Nephron progenitor cell (in vitro differentiated cells): ENCODE results near the gene NDUFA9.
A peak's percentile ranks its signal among the peaks of the same experiment; 100 is the strongest.

Experiments used
- DNase-seq: peaks from one replicate; pipeline ENCODE4 v3.0.0; 2021
- H3K27ac Mint-ChIP-seq: 2 replicates; pipeline ENCODE4 v1.8.0; 2021; ENCODE audit warnings: mild to moderate bottlenecking, moderate library complexity, mixed read lengths
- H3K27me3 Mint-ChIP-seq: 2 replicates; pipeline ENCODE4 v1.8.0; 2021; ENCODE audit warnings: mild to moderate bottlenecking, low read depth, mixed read lengths; ENCODE audit not compliant: poor library complexity
- H3K36me3 Mint-ChIP-seq: 2 replicates; pipeline ENCODE4 v1.8.0; 2021; ENCODE audit warnings: low read depth, mixed read lengths
- H3K4me1 Mint-ChIP-seq: 2 replicates; pipeline ENCODE4 v1.8.0; 2021; ENCODE audit warnings: mixed read lengths
- H3K4me3 Mint-ChIP-seq: 2 replicates; pipeline ENCODE4 v1.8.0; 2021; ENCODE audit warnings: mild to moderate bottlenecking, moderate library complexity, mixed read lengths
- H3K9me3 Mint-ChIP-seq: 2 replicates; pipeline ENCODE4 v1.8.0; 2021; ENCODE audit warnings: mild to moderate bottlenecking, moderate library complexity, mixed read lengths
- TF ChIP-seq, protein P1 (sequence below): fragments of 200-600 bp; sonication (generic); IDR thresholded peaks from 2 replicates; pipeline ENCODE4 v1.5.0; 2021; ENCODE audit warnings: antibody characterized with exemption

NDUFA9 gene

DNA sequence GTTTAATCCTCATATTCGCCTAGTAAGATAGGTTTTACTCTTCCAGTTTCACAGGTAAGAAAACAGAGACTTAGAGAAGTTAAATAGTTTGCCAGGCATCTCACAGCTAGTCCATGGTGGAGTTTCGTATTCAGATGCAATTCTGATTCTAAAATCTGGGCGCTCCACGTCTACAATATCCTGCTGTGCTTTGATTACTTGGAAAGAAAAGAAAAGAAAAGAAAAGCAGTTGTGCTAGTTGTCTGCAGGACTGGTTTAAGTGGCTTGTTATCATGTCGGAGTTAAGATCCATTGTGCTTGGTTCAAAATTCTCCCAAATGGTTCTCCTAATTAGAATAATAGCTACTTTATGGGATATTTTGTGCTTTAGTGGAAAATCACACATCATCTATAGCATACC, 18.7 kb upstream of the NDUFA9 start:
- no peak for DNase-seq
- TF ChIP-seq, protein P1, sequence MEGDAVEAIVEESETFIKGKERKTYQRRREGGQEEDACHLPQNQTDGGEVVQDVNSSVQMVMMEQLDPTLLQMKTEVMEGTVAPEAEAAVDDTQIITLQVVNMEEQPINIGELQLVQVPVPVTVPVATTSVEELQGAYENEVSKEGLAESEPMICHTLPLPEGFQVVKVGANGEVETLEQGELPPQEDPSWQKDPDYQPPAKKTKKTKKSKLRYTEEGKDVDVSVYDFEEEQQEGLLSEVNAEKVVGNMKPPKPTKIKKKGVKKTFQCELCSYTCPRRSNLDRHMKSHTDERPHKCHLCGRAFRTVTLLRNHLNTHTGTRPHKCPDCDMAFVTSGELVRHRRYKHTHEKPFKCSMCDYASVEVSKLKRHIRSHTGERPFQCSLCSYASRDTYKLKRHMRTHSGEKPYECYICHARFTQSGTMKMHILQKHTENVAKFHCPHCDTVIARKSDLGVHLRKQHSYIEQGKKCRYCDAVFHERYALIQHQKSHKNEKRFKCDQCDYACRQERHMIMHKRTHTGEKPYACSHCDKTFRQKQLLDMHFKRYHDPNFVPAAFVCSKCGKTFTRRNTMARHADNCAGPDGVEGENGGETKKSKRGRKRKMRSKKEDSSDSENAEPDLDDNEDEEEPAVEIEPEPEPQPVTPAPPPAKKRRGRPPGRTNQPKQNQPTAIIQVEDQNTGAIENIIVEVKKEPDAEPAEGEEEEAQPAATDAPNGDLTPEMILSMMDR, result no peak
- H3K27ac Mint-ChIP-seq, result no peak overlapping the region
- peaks cover 23% of the 10 kb centered on the region for H3K27me3 Mint-ChIP-seq
- no peak overlapping the region for H3K4me3 Mint-ChIP-seq
- H3K9me3 Mint-ChIP-seq, result peaks cover 14% of the 10 kb centered on the region
- H3K36me3 Mint-ChIP-seq, result peaks cover 6% of the 10 kb centered on the region
- no peaks in the 10 kb centered on the region for H3K4me1 Mint-ChIP-seq

- no peaks in the 10 kb centered on the region for H3K9me3 Mint-ChIP-seq
- no peak overlapping the region for H3K27ac Mint-ChIP-seq
- no peaks in the 10 kb centered on the region for H3K36me3 Mint-ChIP-seq
- peaks cover 13% of the 10 kb centered on the region for H3K4me1 Mint-ChIP-seq
- TF ChIP-seq, protein P1, result no peak
- no peak overlapping the region for H3K4me3 Mint-ChIP-seq
- peaks cover 38% of the 10 kb centered on the region for H3K27me3 Mint-ChIP-seq
- no peak for DNase-seq
Measured at GRCh38 chr12:4643747-4644146, 5.2 kb upstream of the NDUFA9 start.

GRCh38 chr12:4645023-4645422, 3.9 kb upstream of the NDUFA9 start:
- Mint-ChIP-seq H3K27ac (peak overlapping the region; percentile 22), H3K4me1 (peaks cover 21% of the 10 kb centered on the region), H3K36me3 (no peaks in the 10 kb centered on the region), H3K9me3 (no peaks in the 10 kb centered on the region), H3K27me3 (peaks cover 38% of the 10 kb centered on the region), H3K4me3 (no peak overlapping the region)
- TF ChIP-seq, protein P1, result no peak
- DNase-seq, result no peak

- Mint-ChIP-seq H3K9me3 (no peaks in the 10 kb centered on the region), H3K4me1 (peaks cover 39% of the 10 kb centered on the region), H3K36me3 (no peaks in the 10 kb centered on the region), H3K27ac (no peak overlapping the region), H3K4me3 (peak overlapping the region; percentile 98), H3K27me3 (peaks cover 27% of the 10 kb centered on the region)
- TF ChIP-seq, protein P1, result no peak
- no peak for DNase-seq
Measured at GRCh38 chr12:4648104-4648500, 812 bp upstream of the NDUFA9 start.

GRCh38 chr12:4649358-4649661, 396 bp downstream of the NDUFA9 start:
- TF ChIP-seq, protein P1, result no peak
- Mint-ChIP-seq H3K4me3 (peak overlapping the region; percentile 98), H3K27ac (peak overlapping the region; percentile 66), H3K9me3 (no peaks in the 10 kb centered on the region), H3K27me3 (peaks cover 19% of the 10 kb centered on the region), H3K36me3 (no peaks in the 10 kb centered on the region), H3K4me1 (peaks cover 39% of the 10 kb centered on the region)
- no peak for DNase-seq

- Mint-ChIP-seq H3K36me3 (peaks cover 15% of the 10 kb centered on the region), H3K4me3 (no peak overlapping the region), H3K27ac (no peak overlapping the region), H3K27me3 (no peaks in the 10 kb centered on the region), H3K9me3 (no peaks in the 10 kb centered on the region), H3K4me1 (peaks cover 28% of the 10 kb centered on the region)
- TF ChIP-seq, protein P1, result no peak
- no peak for DNase-seq
Measured at GRCh38 chr12:4653257-4653656, 4.3 kb downstream of the NDUFA9 start.
